Mesothelial cell of epicardium (in vitro differentiated cells): ENCODE results near the gene GIMAP2. TPM values are rescaled to one million over a fixed set of nuclear protein-coding genes. Genes with fewer than 3 reads are reported as not detected.

Source experiments
- DNase-seq, 2 experiments: peaks; one replicate each; pipeline ENCODE4 v3.0.0; 2021; ENCODE audit warnings: low spot score in 2 of 2; ENCODE audit not compliant: unreplicated experiment in 2 of 2
- H3K27ac Mint-ChIP-seq: 2 replicates; pipeline ENCODE4 v1.8.0; 2021; ENCODE audit warnings: mixed read lengths
- H3K27me3 Mint-ChIP-seq: 2 replicates; pipeline ENCODE4 v1.8.0; 2021; ENCODE audit warnings: low read depth, mixed read lengths
- H3K36me3 Mint-ChIP-seq: 2 replicates; pipeline ENCODE4 v1.8.0; 2021; ENCODE audit warnings: mixed read lengths
- H3K4me1 Mint-ChIP-seq: 2 replicates; pipeline ENCODE4 v1.8.0; 2021; ENCODE audit warnings: mixed read lengths
- H3K4me3 Mint-ChIP-seq: 2 replicates; pipeline ENCODE4 v1.8.0; 2021; ENCODE audit warnings: mild to moderate bottlenecking, moderate library complexity, mixed read lengths
- H3K9me3 Mint-ChIP-seq: 2 replicates; pipeline ENCODE4 v1.8.0; 2021; ENCODE audit warnings: mixed read lengths
- CTCF ChIP-seq: fragments of 200-600 bp; sonication (generic); IDR thresholded peaks from one replicate; pipeline ENCODE4 v1.5.0; 2021; ENCODE audit warnings: antibody characterized with exemption; ENCODE audit not compliant: unreplicated experiment
- total RNA-seq: library from RNA; stranded (reverse); gene quantifications from 3 replicates; pipeline ENCODE4 v1.2.1, GENCODE V29; 2021

The GIMAP2 gene
- total RNA-seq, 1 donor from 2014 or later: not detected

DNA sequence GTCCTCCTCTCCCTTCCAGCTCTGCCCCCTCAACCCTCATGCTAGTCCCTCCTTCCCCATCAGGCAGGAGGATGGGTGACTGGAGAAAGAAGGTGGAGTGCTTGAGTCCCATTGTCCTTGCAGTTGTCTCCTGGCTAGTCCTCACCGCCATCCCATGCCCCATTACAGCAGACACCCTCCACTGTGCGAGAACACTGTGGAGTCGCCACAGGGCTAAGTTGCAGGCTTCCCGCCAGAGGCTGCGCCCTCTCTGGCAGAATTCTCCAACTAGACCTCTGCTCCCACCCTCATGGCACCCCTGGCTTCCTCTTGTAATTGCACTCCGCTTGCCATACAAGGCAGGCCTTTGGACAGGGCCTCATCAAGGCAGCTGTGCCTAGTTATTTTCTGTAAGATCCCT is 3.1 kb downstream of the GIMAP2 start:
- H3K4me1 Mint-ChIP-seq: no peaks in the 10 kb centered on the region
- DNase-seq: no peak
- H3K36me3 Mint-ChIP-seq: no peaks in the 10 kb centered on the region
- peaks cover 2% of the 10 kb centered on the region for H3K27me3 Mint-ChIP-seq
- H3K4me3 Mint-ChIP-seq: no peak overlapping the region
- peaks cover 4% of the 10 kb centered on the region for H3K9me3 Mint-ChIP-seq
- no peak for TF ChIP-seq CTCF
- no peak overlapping the region for H3K27ac Mint-ChIP-seq

- no peak for DNase-seq
- Mint-ChIP-seq H3K4me1 (no peaks in the 10 kb centered on the region), H3K9me3 (peaks cover 43% of the 10 kb centered on the region), H3K4me3 (no peak overlapping the region), H3K27me3 (no peaks in the 10 kb centered on the region), H3K27ac (no peak overlapping the region), H3K36me3 (no peaks in the 10 kb centered on the region)
- TF ChIP-seq CTCF: no peak
Observed at GRCh38 chr7:150695654-150696053, 10.1 kb downstream of the GIMAP2 start.

DNA sequence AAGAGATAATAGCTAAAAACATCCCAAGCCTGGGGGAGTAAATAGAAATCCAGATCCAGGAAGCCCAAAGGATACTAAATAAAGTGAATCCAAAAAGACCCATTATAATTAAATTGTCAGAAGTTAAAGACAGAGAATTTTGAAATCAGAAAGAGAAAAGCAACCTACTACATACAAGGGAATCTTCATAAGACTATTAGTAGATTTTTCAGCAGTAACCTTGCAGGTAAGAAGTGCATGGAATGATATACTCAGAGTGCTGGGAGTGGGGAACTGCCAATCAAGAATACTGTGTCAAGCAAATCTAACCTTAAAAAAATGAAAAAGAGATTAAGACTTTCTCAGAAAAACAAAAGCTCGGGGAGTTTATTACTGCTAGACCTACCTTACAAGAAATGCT is 17.7 kb downstream of the GIMAP2 start:
- Mint-ChIP-seq H3K36me3 (no peaks in the 10 kb centered on the region), H3K27me3 (no peaks in the 10 kb centered on the region), H3K27ac (no peak overlapping the region), H3K9me3 (peaks cover 67% of the 10 kb centered on the region), H3K4me3 (no peak overlapping the region), H3K4me1 (no peaks in the 10 kb centered on the region)
- DNase-seq: no peak
- TF ChIP-seq CTCF: no peak

DNA sequence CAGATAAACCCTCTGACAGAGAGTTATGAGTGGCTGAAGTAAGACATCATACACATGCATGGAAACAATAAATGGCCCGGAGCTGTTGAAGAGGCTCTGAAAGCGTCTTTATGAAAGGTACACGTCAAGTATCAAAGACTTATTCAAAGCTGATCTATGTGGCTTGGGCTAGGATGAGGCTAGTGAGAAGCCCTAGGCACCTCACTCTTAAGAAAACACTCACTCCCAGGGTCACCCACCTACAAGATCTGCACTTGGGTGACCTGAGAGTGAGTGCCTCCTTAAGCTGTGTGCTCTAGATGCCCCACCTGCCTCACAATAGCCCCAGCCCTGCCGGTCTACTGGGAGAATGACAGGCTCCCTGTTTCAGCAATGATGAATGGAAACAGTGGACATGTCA is 29.8 kb downstream of the GIMAP2 start:
- no peak overlapping the region for H3K4me3 Mint-ChIP-seq
- H3K36me3 Mint-ChIP-seq: no peaks in the 10 kb centered on the region
- no peak for TF ChIP-seq CTCF
- H3K9me3 Mint-ChIP-seq: peaks cover 19% of the 10 kb centered on the region
- no peak overlapping the region for H3K27ac Mint-ChIP-seq
- DNase-seq: no peak
- H3K27me3 Mint-ChIP-seq: peaks cover 10% of the 10 kb centered on the region
- H3K4me1 Mint-ChIP-seq: no peaks in the 10 kb centered on the region

- H3K27ac Mint-ChIP-seq: no peak overlapping the region
- H3K4me1 Mint-ChIP-seq: no peaks in the 10 kb centered on the region
- TF ChIP-seq CTCF: no peak
- peaks cover 10% of the 10 kb centered on the region for H3K27me3 Mint-ChIP-seq
- no peak overlapping the region for H3K4me3 Mint-ChIP-seq
- H3K36me3 Mint-ChIP-seq: no peaks in the 10 kb centered on the region
- DNase-seq: no peak
- H3K9me3 Mint-ChIP-seq: peaks cover 19% of the 10 kb centered on the region
Observed at GRCh38 chr7:150715738-150716137, 30.2 kb downstream of the GIMAP2 start.

DNA sequence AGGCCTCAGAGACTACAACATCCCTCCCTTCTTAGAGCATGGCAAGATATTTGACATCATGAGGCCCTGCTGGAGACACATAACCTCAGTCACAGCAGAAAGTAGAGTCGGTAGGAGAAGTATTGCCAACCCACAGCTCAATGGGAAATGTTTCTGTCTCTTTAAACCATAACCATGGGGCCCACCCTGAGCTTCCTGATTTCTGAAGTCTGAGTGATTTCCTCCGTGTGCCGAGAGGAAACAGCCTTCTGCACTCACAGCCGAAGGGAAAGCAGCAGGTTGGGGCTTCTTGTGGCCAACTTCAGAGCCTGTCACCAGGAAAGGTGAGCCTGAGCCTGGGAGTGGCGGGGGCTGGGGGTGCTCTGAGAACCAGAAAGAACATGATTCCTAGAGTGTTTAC is 30.9 kb downstream of the GIMAP2 start, which contains the start of gene GIMAP1:
TSS of gene GIMAP1 (plus strand) at position 246 of the 400 bp plus-strand sequence. CDS start 2,435 bp downstream, outside the sequence.
- Mint-ChIP-seq H3K4me1 (no peaks in the 10 kb centered on the region), H3K4me3 (no peak within 1 kb of the TSS), H3K27ac (no peak within 1 kb of the TSS), H3K9me3 (peaks cover 19% of the 10 kb centered on the region), H3K36me3 (no peaks in the 10 kb centered on the region), H3K27me3 (peaks cover 10% of the 10 kb centered on the region)
- TF ChIP-seq CTCF: no peak
- no peak for DNase-seq
